RWPE2 (cell line): ENCODE measurements around the gene NCAPD3.
"Not testable (repeated sequence)": the region's sequence is repeated elsewhere in the genome, so short reads cannot be mapped to it uniquely, and the experiment has no call there.

Experiments used
- ATAC-seq: fragments of 200-7000 bp; cut with Tn5 transposase; 3 replicates; pipeline ENCODE4 v1.9.1; 2021; ENCODE audit warnings: low read depth
- DNase-seq: peaks from one replicate; pipeline ENCODE4 v3.0.0-alpha.2; 2020; ENCODE audit warnings: low spot score
- H3K27ac ChIP-seq: fragments of 450-650 bp; 2 replicates; pipeline ENCODE4 v1.5.1; 2017; ENCODE audit warnings: mild to moderate bottlenecking; ENCODE audit not compliant: poor library complexity, severe bottlenecking
- H3K27me3 ChIP-seq: fragments of 250-450 bp; sonication (Bioruptor Pico); 2 replicates; pipeline ENCODE4 v1.5.1; 2021; ENCODE audit warnings: mild to moderate bottlenecking, moderate library complexity; ENCODE audit not compliant: insufficient read depth, poor library complexity, severe bottlenecking
- H3K36me3 ChIP-seq: fragments of 250-450 bp; sonication (Bioruptor Pico); 2 replicates; pipeline ENCODE4 v1.5.1; 2020; ENCODE audit warnings: low read depth, mild to moderate bottlenecking, moderate library complexity
- H3K4me1 ChIP-seq: fragments of 250-450 bp; sonication (Bioruptor Pico); 2 replicates; pipeline ENCODE4 v1.5.1; 2021; ENCODE audit warnings: mild to moderate bottlenecking, moderate library complexity; ENCODE audit not compliant: insufficient read depth, poor library complexity, severe bottlenecking
- H3K4me3 ChIP-seq: fragments of 250-450 bp; sonication (Bioruptor Pico); 2 replicates; pipeline ENCODE4 v1.5.1; 2021; ENCODE audit warnings: mild to moderate bottlenecking, moderate library complexity; ENCODE audit not compliant: severe bottlenecking
- H3K9me3 ChIP-seq: fragments of 250-450 bp; sonication (Bioruptor Pico); 2 replicates; pipeline ENCODE4 v1.5.1; 2021; ENCODE audit warnings: mild to moderate bottlenecking, moderate library complexity; ENCODE audit not compliant: severe bottlenecking
- TF ChIP-seq, protein P1 (sequence below): fragments of 450-650 bp; IDR thresholded peaks from one replicate; pipeline ENCODE4 v1.5.1; 2017; ENCODE audit warnings: mild to moderate bottlenecking, moderate library complexity; ENCODE audit not compliant: poor library complexity, severe bottlenecking

NCAPD3 gene

DNA sequence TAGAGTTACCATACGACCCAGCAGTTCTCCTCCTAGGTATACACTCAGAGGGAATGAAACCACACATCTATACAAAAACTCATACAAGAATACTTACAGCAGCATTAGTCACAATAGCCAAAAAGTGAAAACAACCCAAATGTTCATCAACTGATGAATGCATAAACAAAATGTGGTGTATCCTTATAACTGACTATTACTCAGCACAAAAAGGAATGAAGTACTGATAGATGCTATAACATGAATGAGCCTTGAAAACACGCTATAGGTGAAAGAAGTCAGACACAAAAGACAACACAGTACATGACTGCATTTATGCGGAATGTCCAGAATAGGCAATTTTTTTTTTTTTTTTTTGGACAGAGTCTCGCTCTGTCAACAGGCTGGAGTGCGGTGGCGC lies 23.1 kb downstream of the NCAPD3 start:
- H3K4me1 ChIP-seq, result no peaks in the 10 kb centered on the region
- no peak for DNase-seq
- H3K36me3 ChIP-seq, result peaks cover 91% of the 10 kb centered on the region
- TF ChIP-seq, protein P1, sequence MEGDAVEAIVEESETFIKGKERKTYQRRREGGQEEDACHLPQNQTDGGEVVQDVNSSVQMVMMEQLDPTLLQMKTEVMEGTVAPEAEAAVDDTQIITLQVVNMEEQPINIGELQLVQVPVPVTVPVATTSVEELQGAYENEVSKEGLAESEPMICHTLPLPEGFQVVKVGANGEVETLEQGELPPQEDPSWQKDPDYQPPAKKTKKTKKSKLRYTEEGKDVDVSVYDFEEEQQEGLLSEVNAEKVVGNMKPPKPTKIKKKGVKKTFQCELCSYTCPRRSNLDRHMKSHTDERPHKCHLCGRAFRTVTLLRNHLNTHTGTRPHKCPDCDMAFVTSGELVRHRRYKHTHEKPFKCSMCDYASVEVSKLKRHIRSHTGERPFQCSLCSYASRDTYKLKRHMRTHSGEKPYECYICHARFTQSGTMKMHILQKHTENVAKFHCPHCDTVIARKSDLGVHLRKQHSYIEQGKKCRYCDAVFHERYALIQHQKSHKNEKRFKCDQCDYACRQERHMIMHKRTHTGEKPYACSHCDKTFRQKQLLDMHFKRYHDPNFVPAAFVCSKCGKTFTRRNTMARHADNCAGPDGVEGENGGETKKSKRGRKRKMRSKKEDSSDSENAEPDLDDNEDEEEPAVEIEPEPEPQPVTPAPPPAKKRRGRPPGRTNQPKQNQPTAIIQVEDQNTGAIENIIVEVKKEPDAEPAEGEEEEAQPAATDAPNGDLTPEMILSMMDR, result no peak
- no peaks in the 10 kb centered on the region for H3K9me3 ChIP-seq
- no peaks in the 10 kb centered on the region for H3K27me3 ChIP-seq
- no peak overlapping the region for H3K27ac ChIP-seq
- no peak for ATAC-seq
- no peak overlapping the region for H3K4me3 ChIP-seq

DNA sequence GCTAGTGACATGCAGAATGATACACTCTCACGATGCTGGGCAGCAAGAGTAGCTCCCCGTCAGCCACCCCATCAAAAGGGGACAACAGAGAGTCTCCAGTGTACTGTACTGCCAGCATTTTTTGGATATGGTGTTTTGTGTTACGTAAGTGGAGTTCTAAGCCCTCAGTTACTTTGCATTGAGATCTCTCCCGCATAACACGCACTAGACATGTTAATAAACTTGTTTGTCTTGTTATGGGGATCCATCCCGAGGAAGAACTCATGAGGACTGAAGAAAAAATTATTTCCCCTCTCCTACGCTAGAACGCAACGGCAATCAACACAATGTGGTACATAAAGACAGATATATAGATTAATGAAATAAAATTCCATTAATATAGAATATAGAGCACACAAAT lies 24.2 kb downstream of the NCAPD3 start:
- ATAC-seq (no peak), DNase-seq (no peak)
- Histone ChIP-seq H3K4me3 (no peak overlapping the region), H3K27me3 (no peaks in the 10 kb centered on the region), H3K9me3 (no peaks in the 10 kb centered on the region), H3K27ac (no peak overlapping the region), H3K36me3 (peaks cover 91% of the 10 kb centered on the region), H3K4me1 (no peaks in the 10 kb centered on the region)
- TF ChIP-seq, protein P1, result no peak

DNA sequence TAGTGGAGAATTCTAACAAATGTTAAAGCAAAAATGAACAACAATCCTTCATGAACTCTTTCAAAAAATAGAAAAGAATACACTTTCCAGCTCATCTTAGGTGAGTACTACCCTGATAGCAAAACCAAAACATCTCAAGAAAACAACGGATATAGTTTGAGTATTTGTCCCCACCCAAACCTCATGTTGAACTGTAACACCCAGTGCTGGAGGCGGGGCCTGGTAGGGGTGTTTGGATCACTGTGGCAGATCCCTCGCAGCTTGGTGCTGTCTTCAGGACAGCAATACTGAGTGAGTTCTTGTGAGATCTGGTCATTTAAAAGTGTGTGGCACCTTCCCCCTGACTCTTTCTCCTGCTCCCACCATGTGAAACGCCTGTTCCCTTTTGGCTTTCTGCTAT lies 27.0 kb downstream of the NCAPD3 start:
- Histone ChIP-seq H3K4me1 (no peaks in the 10 kb centered on the region), H3K27me3 (no peaks in the 10 kb centered on the region), H3K36me3 (peaks cover 91% of the 10 kb centered on the region), H3K27ac (no peak overlapping the region), H3K9me3 (no peaks in the 10 kb centered on the region), H3K4me3 (no peak overlapping the region)
- TF ChIP-seq, protein P1, result no peak
- DNase-seq, result no peak
- no peak for ATAC-seq

DNA sequence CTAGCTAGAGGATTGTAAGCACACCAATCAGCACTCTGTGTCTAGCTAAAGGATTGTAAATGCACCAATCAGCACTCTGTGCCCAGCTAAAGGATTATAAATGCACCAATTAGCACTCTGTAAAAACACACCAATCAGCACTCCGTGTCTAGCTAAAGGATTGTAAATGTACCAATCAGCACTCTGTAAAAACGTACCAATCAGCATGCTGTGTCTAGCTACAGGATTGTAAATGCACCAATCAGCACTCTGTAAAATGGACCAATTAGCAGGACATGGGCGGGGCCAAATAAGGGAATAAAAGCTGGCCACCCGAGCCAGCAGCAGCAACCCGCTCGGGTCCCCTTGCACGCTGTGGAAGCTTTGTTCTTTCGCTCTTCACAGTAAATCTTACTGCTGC lies 35.7 kb downstream of the NCAPD3 start:
- H3K27me3 ChIP-seq, ATAC-seq, H3K27ac ChIP-seq, DNase-seq, H3K9me3 ChIP-seq, H3K4me3 ChIP-seq, H3K4me1 ChIP-seq: not testable (repeated sequence)
- H3K36me3 ChIP-seq, result peaks cover 99% of the 10 kb centered on the region

DNA sequence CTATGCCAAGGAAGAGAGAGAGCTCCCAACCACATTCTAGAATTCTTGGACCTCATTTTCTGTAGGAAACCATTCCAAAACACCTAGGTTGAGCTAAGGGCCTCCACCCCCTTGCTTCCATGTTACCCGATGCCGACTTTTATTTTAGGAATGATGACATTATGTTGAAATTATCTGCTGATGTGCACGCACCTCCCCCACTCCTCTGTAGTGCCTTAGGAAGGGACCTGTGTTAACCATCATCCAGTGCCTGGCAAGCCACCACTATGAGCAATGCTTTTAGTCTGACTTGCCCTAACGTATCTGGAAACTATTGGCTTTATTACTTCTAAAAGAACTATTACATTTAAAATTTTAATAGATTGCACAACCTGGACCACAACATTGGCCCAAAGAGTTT lies 42.1 kb downstream of the NCAPD3 start:
- Histone ChIP-seq H3K4me1 (no peaks in the 10 kb centered on the region), H3K9me3 (no peaks in the 10 kb centered on the region), H3K27me3 (no peaks in the 10 kb centered on the region), H3K4me3 (no peak overlapping the region), H3K27ac (no peak overlapping the region), H3K36me3 (peaks cover 87% of the 10 kb centered on the region)
- DNase-seq (no peak), ATAC-seq (no peak)
- TF ChIP-seq, protein P1, result no peak
